HG02763 (cell line): ENCODE data around the gene TMEM132D.
"Not testable (repeated sequence)": the region's sequence is repeated elsewhere in the genome, so short reads cannot be mapped to it uniquely, and the experiment has no call there.

Experiments
- ATAC-seq: cut with Tn5 transposase; IDR thresholded peaks from one replicate; pipeline ENCODE4 v1.9.1; 2021; ENCODE audit warnings: mild to moderate bottlenecking, moderate library complexity; ENCODE audit not compliant: unreplicated experiment

Gene TMEM132D

DNA sequence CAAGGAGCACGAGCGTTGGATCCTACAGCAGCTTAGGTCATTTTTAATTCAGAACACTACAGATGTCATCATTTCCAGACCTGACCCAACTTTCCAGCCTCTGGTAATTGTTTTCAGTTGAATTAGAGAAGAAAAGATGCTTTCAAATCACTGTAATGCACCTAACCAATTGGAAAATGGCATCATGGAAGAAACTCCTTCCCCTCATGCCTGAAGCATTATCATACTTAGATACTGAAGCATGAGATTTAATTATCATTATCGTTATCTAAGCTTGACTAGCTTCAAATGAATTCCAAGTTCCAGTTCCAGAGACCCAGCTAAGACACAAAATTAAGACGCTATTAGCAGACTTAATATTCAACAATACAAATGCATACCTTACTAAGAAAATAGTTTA lies 299.3 kb downstream of the TMEM132D start:
- ATAC-seq: no peak

DNA sequence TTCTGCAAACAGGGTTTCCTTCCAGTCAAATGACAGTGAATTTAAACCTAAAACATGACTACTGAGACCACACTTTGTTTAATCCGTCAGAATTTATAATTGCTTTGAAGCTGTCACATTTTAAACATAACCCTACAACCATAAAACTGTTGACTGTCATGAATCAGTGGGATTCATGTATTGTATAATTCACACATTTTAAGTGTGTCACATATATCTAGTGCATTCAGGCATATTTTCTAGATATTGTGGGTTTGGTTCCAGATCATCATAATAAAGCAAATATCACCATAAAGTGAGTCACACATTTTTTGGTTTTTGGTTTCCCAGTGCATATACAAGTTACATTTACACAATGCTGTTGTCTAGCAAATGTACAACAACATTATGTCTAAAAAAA lies 304.4 kb downstream of the TMEM132D start:
- no peak for ATAC-seq

DNA sequence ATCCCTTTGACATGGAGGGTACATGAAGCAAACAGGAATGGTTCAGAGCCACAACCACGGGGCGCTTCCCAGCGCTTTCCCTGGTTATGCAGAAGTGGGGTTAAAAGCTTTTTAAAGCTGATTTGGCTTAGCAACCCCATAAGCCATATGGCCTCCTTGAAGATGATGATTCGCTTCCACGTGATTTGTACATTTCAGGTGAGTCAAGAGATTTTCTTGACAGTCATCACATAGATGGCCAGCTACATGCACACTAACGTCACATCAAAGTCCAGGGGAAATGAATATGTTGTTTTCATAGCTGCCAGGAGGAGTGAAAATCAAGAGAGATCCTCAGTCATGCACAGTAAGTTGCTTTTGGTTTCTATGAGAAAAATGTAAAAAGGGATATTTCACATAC lies 309.7 kb downstream of the TMEM132D start:
- ATAC-seq: no peak

DNA sequence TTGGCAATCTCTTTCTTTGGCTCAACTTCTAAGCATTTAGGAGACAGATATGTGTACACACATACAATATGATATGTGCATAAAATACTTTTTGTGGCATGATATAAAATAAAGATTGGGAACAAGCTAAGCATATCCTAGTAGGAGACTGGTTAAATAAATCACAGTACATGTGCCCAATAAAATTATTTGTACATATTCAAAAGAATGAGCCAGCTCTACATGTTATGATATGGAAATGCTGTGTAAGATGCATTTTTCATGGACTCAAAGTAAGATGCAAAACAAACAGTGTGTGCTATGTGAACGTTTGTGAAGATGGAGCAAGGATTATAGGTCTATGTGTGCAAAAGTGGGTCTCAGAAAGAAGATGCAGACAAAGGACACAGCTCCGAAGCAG lies 311.4 kb downstream of the TMEM132D start:
- ATAC-seq: no peak

DNA sequence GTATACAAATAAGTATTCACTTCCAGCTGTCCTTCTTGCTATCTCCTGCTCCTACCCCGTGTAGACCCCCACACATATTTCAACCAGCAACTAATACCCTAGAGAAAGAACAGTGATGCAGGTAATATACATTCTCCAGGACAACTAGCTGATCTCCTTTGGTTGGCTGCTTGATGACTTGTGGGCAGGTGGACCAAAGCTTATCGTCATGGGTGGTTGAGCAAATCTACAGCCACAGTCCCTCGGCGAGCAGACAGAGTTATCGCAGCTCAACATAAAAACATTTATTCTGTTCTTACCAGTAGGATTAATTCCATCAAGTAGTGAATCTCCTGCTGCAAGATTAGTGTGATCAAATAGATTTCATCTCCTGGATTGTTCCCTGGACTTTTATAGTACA lies 314.3 kb downstream of the TMEM132D start:
- ATAC-seq: no peak

DNA sequence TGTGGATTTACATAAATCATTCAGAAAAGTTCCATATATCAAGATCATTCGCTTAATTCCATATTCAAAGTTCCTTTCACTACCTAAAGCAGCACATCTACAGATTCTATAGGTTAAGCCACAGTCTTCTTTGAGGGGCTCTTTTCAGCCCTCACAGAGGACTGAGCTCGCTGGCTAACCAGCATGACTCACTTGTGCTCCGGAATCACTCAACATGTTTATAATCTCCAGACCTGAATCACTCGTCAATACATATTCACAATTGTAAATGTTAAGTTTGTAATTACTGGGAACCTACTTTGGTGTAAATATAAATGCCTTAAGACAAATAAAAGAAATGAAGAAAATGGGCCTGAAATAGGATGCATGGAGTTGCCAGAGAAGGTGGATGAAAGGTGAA lies 315.7 kb downstream of the TMEM132D start:
- no peak for ATAC-seq

DNA sequence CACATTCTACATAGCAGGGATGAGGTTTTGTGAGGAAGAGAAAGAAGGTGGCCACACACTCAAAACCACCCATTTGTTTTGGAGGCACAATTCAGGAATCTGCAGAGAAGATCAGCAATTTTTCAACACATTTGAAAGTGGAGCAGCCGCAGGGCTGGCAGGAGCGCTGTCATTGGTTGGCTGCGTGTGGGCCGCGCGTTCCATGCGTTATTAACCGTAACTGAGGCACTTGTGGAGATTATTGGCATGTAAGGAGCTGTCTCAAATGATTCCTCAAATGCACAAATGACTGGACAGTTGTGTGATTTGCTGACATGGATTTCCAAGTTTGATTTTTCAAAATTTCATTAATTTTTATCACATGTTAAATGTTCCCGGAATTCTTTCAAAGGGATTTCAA lies 318.5 kb downstream of the TMEM132D start:
- no peak for ATAC-seq

DNA sequence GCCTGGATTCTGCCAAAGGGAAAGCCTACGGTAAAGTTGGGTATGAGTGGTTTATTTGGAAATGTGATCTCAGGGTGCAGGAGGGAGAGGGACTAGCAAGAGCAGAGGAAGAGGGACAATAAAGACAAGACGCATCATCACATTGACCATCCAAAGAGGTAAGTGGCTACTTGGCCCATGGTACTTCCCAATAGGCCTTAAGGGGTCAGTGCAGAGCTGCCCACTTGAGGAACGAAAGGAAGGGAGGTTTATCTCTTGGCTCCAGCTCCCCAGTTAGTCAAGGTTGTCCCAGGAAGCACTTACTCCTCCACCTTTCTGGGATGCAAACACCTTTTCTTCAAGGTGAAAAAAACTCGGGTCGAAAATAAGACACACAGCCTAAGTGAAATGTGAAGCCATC lies 323.9 kb downstream of the TMEM132D start:
- ATAC-seq: no peak

DNA sequence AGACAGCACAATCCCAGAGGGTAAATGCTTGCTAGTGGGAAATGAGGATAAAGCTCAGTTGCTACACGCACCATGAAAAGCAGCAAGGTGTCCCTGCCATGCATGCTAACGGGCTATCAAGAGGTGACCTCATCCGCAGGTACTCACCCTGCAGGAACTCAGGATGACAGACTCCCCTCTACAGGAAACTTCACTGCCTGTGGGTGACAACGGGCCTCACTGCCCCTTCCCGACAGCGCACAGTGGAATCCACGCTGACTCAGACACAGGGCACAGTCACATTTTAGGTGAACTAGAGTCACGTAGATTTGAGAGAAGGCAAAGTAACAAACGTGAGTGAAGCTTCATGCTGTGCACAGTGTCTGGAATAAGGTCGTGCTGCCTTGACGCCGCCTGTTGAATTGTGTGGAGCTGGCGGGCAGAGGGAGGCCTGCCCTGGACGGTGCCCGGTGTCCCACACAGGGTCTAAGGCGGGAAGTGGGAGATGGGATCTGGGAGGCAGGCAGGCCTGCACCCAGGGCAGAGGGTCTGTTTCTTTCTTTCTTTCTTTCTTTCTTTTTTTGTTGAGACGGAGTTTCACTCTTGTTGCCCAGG lies 331.8 kb downstream of the TMEM132D start:
- no peak for ATAC-seq

DNA sequence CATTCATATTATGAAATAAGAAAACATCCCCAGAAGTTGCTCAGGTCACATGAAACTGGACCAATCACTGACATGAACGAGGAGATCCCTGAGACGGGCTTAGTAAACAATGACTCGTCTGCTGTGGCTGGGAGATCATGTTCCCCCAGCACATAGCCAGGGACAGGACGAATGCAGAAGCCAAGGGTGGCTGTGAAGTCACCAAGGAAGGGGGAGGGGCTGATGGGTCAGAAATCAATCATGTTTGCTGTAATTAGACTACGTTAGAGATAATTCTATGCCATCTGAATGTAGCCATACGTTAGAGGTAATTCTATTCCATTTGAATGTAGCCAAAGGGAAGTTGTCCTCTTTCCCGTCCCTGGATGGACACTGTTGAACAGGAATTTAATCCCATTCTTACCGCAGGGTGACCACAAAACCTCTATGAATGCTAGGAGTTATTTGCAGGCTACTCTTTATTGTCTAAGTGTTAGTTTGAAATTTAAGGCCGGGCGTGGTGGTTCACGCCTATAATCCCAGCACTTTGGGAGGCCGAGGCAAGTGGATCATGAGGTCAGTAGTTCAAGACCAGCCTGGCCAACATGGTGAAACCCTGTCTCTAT lies 332.9 kb downstream of the TMEM132D start:
- no peak for ATAC-seq

DNA sequence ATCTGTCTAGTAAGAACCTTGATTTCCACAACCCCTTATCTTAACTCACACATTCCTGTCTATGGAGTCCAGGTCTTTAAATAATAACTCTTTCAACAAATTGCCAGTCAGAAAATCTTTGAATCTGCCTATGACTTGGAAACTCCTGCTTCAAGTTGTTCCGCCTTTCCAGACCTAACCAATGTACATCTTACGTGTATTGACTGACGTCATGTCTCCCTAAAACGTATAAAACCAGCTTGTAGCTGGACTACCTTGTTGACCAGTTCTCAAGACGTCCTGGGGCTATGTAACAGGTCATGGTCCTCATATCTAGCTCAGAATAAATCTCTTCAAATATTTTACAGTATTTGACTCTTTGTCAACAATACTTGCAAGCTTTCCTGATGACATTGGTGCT lies 337.0 kb downstream of the TMEM132D start:
- no peak for ATAC-seq

DNA sequence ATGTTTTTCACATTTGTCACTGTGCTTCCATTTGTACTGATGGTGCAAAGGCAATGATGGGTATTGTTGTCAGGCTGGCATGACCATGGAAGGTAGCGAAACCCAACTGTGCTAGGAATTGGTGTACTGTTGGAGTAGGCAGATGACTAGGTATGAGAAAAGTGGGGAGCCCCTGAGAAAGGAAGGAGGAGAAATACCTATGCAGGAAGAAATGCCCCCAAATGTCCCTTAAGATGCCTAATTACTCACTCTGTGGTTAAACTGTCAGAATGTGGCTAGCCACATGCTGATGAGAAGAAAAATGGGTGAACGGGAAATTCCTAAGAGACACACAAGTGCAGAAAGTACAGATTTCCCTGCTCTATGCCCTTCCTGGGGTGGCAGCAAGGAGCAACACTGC lies 339.1 kb downstream of the TMEM132D start:
- no peak for ATAC-seq

DNA sequence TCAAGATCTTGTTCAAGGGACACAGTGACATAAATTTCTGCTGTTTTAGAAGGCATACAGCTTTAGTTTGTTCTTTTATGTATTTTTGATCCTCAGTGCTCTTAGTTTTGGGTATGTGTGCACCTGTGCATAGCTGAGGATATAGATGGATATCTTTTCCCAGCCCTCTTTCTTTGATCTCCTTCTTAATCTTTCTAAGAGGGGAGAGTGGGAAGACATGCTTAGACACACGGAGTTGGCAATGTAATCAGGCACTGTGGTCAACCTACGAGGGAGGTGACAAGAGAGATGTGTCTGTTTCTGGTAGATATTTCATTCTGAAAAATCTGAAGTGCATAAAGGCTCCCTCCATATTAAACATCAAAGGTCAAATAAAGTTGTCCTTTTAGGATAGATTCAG lies 340.6 kb downstream of the TMEM132D start:
- no peak for ATAC-seq

DNA sequence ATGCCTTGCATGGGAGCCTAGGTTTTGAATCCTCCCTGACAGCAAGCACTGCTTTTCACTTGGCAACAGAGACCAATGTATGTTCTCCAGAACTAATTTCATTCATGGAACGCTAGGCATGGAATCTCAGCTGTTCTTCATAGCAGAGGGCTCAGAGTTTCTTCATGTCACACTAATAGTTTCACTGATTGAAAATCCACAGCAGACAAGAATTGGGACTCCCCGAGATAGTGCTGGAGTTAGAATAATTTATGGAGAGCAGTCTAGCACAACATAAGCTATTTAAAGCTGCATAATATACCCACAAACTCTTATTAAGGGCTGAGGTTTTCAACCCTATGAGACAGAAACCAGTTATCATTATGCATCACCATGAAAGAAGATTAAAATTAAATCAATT lies 342.5 kb downstream of the TMEM132D start:
- no peak for ATAC-seq

DNA sequence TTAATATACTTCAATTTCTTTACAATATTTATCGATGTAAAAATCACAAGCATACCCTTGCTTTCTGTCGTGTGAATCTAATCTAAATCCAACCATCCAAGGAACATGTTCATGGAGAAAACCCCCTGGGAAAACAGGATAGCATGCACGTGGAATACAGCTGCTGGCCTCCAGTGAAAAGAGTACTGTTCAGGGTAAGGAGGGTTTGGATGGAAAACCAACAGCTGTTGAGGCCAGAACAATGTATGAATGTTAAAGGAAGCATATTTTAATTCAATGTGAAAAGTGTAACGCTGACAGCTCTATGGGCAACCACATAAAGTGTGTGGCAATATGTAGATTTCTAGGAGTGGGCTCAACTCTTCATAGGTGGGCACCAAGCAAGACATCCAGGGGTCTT lies 344.0 kb downstream of the TMEM132D start:
- no peak for ATAC-seq

DNA sequence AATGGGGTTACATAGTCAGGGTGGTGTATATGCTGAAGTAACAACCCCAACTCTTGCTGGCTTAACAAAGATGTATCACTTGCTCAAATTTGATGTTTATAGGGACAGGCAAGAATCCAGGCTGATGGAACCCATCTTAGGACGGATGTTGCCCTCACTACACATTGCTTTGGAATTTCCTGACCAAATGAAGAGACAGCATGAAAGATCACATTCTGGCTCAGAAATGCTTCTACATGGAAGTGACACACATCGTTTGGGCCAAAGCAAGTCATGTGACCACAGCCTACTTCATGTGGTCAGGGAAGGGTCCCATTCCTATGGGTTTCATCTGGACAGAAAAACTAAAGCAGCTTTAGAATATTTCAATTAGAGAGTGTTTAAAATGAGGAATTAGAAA lies 345.8 kb downstream of the TMEM132D start:
- ATAC-seq: no peak

DNA sequence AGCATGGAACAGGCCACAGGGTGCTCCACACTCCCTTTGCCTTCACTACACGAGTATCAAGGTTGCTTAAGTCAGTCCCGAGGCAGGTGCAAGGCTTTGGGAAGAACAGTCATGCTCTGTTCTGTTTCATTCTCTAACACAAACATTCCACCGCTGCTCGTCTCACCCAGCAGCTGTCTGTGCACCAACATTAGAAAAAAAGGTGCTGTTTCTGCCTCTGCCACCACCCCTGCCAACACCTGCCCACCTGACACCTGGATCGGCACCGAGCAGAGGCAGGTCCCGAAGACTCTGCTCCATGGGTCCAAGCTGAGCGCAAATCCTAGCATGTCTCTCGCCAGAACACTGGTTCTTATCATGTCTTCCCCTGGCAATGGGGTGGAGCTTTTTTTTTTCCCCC lies 347.7 kb downstream of the TMEM132D start:
- ATAC-seq: no peak

DNA sequence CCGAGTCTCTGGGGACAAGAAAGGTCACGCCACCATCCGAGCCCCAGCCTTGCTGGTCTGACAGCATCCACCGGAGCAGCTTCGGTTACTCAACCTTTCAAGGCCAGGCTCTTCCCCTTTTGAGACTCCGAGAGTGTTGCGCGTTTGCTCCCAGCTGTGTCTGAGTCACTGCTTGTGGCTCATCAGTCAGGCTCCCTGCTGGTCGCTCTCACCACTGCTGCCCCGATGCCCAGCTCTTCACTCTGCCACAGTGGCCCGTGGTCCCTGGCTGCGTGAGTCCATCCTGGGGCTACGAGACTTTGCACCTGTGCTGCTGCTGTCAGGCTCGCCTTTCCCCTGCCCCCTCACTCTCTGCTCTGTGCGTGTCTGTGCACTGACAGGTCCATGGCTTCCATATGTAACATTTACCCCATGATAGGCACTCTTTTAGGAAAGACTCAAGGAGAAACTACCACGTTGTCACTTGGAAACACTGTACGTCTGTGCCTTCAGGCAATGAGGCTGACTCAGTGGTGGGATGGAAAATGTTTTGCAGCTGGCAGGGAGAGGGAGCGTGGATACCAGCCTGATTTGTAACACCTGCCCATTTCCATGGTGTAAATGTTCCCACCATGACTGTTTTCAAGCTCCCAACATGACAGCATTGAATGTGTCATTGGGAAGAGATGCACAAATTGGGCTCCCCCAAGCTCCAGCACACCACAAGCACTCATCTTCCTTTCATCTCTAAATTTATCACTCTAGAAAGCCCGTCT lies 350.7 kb downstream of the TMEM132D start:
- ATAC-seq: no peak

DNA sequence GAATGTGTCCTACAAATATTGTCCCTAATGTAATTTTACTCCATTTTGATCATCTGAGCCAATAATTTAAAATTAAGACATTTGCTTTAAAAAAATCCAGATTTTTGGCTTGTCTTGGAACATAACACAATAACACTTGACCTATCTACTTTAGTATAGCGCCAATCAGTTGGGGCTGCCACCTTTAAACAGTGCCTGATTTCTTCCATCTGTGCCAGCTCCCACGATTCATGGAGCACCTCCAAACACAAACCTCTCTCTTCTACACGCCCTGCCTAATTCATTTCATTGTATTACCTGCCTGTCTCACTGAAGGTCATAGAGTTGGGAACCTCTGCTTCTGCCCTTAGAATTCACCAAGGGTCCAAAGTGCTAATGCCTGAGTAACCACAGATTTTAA lies 352.4 kb downstream of the TMEM132D start:
- no peak for ATAC-seq

DNA sequence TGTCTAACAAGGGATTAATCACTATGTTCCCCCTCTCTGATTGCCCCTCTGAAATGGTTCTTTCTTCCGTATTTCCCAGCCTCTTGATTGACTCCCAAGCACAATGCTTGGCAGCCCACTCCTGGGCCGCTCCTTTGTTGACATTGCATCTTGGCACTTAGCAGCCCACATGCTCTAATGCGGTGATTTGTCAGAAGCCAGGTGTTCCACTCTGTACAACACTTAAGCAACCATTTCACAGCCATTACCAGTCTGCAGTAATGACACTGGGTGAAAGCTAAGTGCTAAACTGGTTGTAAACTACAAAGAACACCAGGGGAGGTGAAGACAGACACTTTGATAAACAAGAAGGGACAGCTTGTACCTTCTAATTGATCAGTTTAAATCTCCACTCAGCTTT lies 353.5 kb downstream of the TMEM132D start:
- no peak for ATAC-seq

DNA sequence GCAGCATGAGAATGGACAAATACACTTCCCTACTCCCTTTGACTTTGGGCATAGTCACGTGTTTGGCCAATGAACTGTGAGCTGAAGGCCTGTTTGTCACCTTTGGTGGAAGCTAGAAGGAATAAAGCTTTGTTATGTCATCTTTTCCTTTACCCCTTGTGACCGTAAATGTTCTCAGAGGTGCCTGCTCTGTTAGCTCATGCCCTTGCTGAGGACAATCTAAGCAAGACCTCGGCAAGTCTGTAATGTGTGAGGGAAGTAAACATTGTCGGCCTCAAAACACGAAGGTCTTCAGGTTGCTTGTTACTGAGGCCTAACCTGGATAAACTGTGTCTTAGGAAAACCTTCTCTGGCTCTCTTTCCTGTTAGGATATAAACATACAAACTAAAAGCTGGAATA lies 354.2 kb downstream of the TMEM132D start:
- no peak for ATAC-seq

DNA sequence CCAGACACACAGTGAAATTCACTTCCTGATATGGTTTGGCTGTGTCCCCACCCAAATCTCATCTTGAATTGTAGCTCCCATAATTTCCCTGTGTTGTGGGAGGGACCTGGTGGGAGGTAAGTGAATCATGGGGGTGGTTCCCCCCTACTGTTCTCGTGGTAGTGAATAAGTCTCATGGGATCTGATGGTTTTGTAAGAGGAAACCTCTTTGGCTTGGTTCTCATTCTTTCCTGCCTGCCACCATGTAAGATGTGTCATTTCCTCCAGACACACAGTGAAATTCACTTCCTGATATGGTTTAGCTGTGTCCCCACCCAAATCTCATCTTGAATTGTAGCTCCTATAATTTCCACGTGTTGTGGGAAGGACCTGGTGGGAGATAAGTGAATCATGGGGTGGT lies 354.8 kb downstream of the TMEM132D start:
- ATAC-seq: not testable (repeated sequence)

DNA sequence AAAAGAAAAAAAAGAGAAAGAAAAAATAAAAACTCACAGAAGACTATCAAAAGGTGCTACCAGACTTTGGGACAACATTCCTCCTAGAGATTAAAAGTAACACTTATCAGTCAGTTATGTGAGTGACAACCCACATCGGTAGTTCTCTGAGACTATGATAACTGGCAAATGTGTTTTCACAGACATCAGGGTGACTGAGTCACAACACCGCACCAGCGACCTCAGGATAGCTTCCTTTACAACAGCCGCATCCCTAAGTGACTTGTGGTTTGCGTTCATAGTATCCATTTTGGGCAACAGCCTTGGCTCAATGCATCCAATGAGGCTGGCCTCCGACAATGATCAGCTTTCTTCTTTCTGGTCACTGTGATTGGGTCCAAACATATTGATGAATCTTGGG lies 359.1 kb downstream of the TMEM132D start:
- no peak for ATAC-seq
